KMS-11 (cell line): ENCODE data around the gene LRCH4.
"Not testable (repeated sequence)": the region's sequence is repeated elsewhere in the genome, so short reads cannot be mapped to it uniquely, and the experiment has no call there.

Experiments
- H2AFZ ChIP-seq: fragments of 200-600 bp; sonication (generic); 2 replicates; pipeline ENCODE4 v1.6.1; 2016; ENCODE audit warnings: antibody characterized with exemption, mixed run types, low read depth
- H3K27ac ChIP-seq: fragments of 200-600 bp; sonication (generic); 2 replicates; pipeline ENCODE4 v1.6.1; 2016; ENCODE audit warnings: mild to moderate bottlenecking, mixed run types
- H3K27me3 ChIP-seq: fragments of 200-600 bp; sonication (generic); 2 replicates; pipeline ENCODE4 v1.6.1; 2017; ENCODE audit warnings: mild to moderate bottlenecking, low read depth, mixed run types, moderate library complexity; ENCODE audit not compliant: insufficient read depth
- H3K36me3 ChIP-seq: fragments of 200-600 bp; sonication (generic); 2 replicates; pipeline ENCODE4 v1.6.1; 2017; ENCODE audit warnings: mild to moderate bottlenecking, mixed run types; ENCODE audit not compliant: insufficient read depth
- H3K4me1 ChIP-seq: fragments of 200-600 bp; sonication (generic); 2 replicates; pipeline ENCODE4 v1.6.1; 2016; ENCODE audit warnings: mild to moderate bottlenecking, low read depth, mixed run types; ENCODE audit not compliant: poor library complexity, severe bottlenecking
- H3K4me2 ChIP-seq: fragments of 200-600 bp; sonication (generic); 2 replicates; pipeline ENCODE4 v1.7.0; 2016; ENCODE audit warnings: mild to moderate bottlenecking, mixed run types
- H3K4me3 ChIP-seq: fragments of 200-600 bp; sonication (generic); IDR thresholded peaks from 2 replicates; pipeline ENCODE4 v1.6.1; 2017; ENCODE audit warnings: low read depth, low read length, mixed read lengths; ENCODE audit not compliant: insufficient read depth
- H3K79me2 ChIP-seq: fragments of 200-600 bp; sonication (generic); 2 replicates; pipeline ENCODE4 v1.6.1; 2016; ENCODE audit warnings: low read depth, mixed run types; ENCODE audit not compliant: insufficient read depth
- H3K9ac ChIP-seq: fragments of 200-600 bp; sonication (generic); 2 replicates; pipeline ENCODE4 v1.6.1; 2016; ENCODE audit warnings: mild to moderate bottlenecking, mixed run types
- H4K20me1 ChIP-seq: fragments of 200-600 bp; sonication (generic); 2 replicates; pipeline ENCODE4 v1.6.1; 2016; ENCODE audit warnings: mild to moderate bottlenecking, mixed run types; ENCODE audit not compliant: insufficient read depth
- CTCF ChIP-seq: fragments of 200-600 bp; sonication (generic); conservative IDR thresholded peaks from 2 replicates; pipeline ENCODE4 v1.6.1; 2017; ENCODE audit warnings: low read depth, mild to moderate bottlenecking, antibody characterized with exemption, low read length, moderate library complexity, mixed read lengths

LRCH4 gene

GRCh38 chr7:100552532-100552931 lies 33.4 kb downstream of the LRCH4 start:
- Histone ChIP-seq H3K9ac (no peak overlapping the region), H3K27me3 (no peaks in the 10 kb centered on the region), H3K79me2 (no peaks in the 10 kb centered on the region), H3K36me3 (no peaks in the 10 kb centered on the region), H4K20me1 (no peaks in the 10 kb centered on the region), H2AFZ (no peak overlapping the region), H3K4me3 (no peak overlapping the region), H3K4me2 (no peak overlapping the region), H3K27ac (no peak overlapping the region), H3K4me1 (no peaks in the 10 kb centered on the region)
- TF ChIP-seq CTCF: no peak

GRCh38 chr7:100548446-100548845 lies 37.5 kb downstream of the LRCH4 start:
- not testable (repeated sequence) for H2AFZ ChIP-seq, H4K20me1 ChIP-seq, H3K36me3 ChIP-seq, H3K27me3 ChIP-seq, H3K79me2 ChIP-seq, H3K27ac ChIP-seq, H3K9ac ChIP-seq, H3K4me2 ChIP-seq, H3K4me3 ChIP-seq
- peaks cover 17% of the 10 kb centered on the region for H3K4me1 ChIP-seq

- Histone ChIP-seq H3K36me3 (no peaks in the 10 kb centered on the region), H3K4me2 (no peak overlapping the region), H3K4me1 (peaks cover 17% of the 10 kb centered on the region), H3K4me3 (no peak overlapping the region), H4K20me1 (no peaks in the 10 kb centered on the region), H3K27ac (no peak overlapping the region), H3K79me2 (no peaks in the 10 kb centered on the region), H2AFZ (no peak overlapping the region), H3K9ac (no peak overlapping the region), H3K27me3 (no peaks in the 10 kb centered on the region)
- TF ChIP-seq CTCF: no peak
Measured at GRCh38 chr7:100547872-100548271, 38.1 kb downstream of the LRCH4 start.

GRCh38 chr7:100546926-100547800 lies 38.8 kb downstream of the LRCH4 start:
- no peak overlapping the region for H2AFZ ChIP-seq
- H3K36me3 ChIP-seq: no peaks in the 10 kb centered on the region
- no peaks in the 10 kb centered on the region for H4K20me1 ChIP-seq
- H3K4me3 ChIP-seq: no peak overlapping the region
- no peak overlapping the region for H3K4me2 ChIP-seq
- H3K27me3 ChIP-seq: no peaks in the 10 kb centered on the region
- no peaks in the 10 kb centered on the region for H3K79me2 ChIP-seq
- no peak overlapping the region for H3K9ac ChIP-seq
- H3K27ac ChIP-seq: no peak overlapping the region
- TF ChIP-seq CTCF: no peak
- peaks cover 17% of the 10 kb centered on the region for H3K4me1 ChIP-seq
